GM21619 (cell line): Measurements from ENCODE around the gene ZNF735.
"Not testable (repeated sequence)": the region's sequence is repeated elsewhere in the genome, so short reads cannot be mapped to it uniquely, and the experiment has no call there.

Source experiments
- ATAC-seq: cut with Tn5 transposase; IDR thresholded peaks from one replicate; pipeline ENCODE4 v1.9.1; 2021; ENCODE audit not compliant: unreplicated experiment

The ZNF735 gene

GRCh38 chr7:64206903-64207302 is at the start of gene ZNF735:
TSS of gene ZNF735 (plus strand) at chr7:64207203. CDS start at chr7:64207203, 0 bp downstream.
- no peak for ATAC-seq

DNA sequence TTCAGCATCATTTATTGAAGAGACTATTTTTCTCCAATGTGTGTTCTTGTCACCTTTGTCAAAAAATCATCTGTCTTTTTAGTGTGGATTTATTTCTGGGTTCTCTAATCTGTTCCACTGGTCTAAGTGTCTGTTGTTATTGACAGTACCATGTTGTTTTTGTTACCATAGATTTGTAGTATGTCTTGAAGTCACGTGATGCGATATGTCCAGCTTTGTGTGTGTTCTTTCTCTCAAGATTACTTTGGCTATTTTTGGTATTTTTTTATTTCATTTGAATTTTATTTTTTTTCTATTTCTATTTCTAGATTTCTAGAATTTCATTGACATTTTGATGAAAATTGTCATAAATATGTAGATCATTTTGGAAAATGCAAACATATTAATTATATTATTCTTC is 36.0 kb upstream of the ZNF735 start:
- ATAC-seq = not testable (repeated sequence)

GRCh38 chr7:64174328-64174727 is 32.7 kb upstream of the ZNF735 start:
- ATAC-seq = no peak

DNA sequence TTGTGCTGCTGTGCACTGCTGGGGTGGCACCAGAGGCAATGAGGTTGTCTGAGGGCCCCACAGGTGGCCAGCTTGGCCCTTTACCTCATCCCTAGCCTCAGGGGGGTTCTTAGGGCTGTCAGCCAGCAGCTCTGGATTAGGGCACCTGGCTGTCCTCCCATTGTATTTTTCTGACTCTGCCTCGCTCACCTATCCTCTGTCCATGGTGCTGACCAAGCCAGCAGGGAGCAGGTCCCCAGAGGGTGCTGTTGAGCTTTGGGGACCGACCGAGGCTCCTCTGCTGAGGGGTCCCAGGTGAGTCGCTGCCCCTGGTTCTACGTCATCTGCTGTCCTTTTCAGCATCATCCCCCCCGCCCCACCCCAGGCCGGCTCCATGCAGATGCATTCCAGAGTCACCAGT is 32.1 kb upstream of the ZNF735 start:
- ATAC-seq = no peak

- no peak for ATAC-seq
Measured at GRCh38 chr7:64180989-64181388, 26.0 kb upstream of the ZNF735 start.

- no peak for ATAC-seq
Measured at GRCh38 chr7:64181586-64181985, 25.4 kb upstream of the ZNF735 start.

- ATAC-seq = no peak
Measured at GRCh38 chr7:64182036-64182790, 24.8 kb upstream of the ZNF735 start.

- no peak for ATAC-seq
Measured at GRCh38 chr7:64183126-64183742, 23.8 kb upstream of the ZNF735 start.

DNA sequence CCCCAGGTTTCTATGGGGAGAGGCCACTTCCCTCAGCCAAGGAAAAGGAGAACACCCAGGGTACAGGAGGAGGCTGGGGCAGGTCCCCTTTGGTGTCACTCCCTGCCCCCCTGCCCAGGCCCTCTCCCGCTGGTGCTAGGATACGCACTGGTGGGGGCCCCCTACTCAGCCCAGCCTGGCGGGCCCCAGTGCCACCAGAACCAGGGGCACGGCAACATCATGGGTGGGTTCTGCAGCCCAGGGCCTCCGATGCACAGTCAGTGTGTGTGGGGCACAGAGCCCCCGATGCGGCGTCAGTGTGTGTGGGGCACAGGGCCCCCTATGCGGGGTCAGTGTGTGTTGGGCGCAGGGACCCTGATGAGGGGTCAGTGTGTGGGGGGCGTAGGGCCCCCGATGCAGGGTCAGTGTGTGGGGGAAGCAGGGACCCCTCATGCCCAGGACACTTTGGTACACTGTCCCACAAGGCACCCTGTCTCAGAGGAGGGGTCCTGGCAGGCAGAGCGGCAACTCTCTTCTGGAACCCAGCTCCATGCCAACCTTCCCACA is 23.1 kb upstream of the ZNF735 start:
- ATAC-seq = no peak

DNA sequence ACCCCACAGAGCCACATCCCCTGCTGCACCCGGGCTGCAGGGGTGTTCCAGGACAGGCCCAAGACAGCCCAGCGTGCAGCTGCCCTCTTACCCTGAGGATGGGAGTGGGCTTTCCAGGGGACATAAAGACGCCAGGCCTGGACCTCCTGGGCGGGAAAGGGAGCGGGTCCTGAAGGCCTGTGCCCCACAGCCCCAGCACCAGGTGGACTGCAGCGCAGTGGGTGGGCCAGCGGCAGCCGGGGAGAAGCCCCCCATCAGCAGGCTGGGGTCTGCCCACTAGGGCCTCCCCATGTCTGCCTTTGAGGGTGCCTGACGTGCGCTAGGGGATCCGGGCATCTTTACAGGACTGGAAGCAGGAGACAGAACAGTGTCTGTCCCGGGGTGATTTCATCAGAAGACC is 22.6 kb upstream of the ZNF735 start:
- no peak for ATAC-seq

GRCh38 chr7:64187408-64187807 is 19.6 kb upstream of the ZNF735 start:
- no peak for ATAC-seq

DNA sequence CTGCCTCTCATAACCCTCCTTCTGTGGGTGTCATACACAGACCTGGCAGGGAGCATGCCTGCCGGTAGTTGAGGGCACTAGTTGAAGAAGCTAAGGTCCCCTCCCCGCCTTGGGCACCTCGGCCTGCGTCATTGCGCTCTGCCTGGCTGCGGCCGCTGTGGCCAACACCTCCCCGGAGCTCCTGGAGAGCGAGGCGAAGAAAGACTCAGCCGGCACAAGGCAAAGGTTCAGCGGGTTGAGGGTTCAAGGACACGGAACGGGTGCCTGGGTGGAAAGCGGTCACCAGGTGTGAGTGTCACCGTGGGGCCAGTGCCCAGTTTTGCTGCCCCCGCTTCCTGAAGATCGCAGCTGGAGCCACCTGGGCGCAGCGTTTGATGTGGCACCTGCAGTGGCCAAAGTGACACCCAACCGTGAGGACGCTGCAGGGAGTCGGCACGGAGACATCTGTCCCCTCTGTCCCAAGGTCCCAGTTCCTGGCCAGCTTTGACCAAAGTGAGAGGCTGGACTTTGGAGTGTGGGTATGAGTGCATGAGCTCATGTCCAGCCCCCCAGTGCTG is 14.8 kb upstream of the ZNF735 start:
- ATAC-seq = no peak

DNA sequence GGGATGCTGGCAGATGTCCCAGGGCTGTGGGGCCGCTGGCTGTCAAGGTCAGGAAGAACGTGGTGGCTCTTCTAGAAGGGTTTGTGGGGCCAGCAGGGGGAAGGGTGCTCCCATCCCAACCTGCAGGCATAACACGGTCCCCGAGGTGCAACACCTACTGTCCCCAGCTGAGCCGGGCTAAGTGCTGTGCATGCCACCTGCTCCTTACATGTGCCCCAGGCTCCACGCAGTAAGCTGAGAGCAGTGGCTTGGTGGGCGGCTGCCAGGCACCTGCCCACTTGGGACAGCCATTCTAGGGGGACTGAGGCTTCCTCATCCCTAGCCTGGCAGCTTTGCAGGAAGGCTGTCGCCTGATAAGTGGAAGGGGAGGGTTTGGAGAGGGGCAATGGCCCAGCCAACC is 14.2 kb upstream of the ZNF735 start:
- no peak for ATAC-seq

- not testable (repeated sequence) for ATAC-seq
Measured at GRCh38 chr7:64219710-64220298, 12.8 kb downstream of the ZNF735 start.

GRCh38 chr7:64223366-64223765 is 16.4 kb downstream of the ZNF735 start:
- ATAC-seq = no peak

DNA sequence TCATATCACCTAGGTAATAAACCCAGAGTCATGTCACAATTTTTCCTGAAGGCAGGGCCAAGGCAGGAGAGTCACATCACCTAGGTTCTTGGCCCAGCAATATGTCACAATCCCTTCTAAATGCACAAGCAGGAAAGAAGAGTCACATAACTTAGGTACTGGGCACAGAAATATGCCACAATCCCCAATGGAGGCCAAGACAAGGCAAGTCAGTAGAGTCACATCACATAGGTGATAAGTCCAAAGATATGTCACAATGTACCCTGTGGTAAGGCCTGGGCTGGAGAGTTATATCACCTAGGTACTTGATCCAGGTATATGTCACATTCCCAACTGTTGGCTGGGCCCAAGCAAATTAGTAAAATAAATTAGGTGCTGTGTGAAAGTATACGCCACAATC is 21.2 kb downstream of the ZNF735 start, which contains the start of gene ZNF679:
ZNF679 (plus strand) TSS at position 301 of the 400 bp plus-strand sequence. CDS start 20,644 bp downstream, outside the sequence.
- ATAC-seq = not testable (repeated sequence)

- no peak for ATAC-seq
Measured at GRCh38 chr7:64266341-64266919, 59.4 kb downstream of the ZNF735 start.
